Eye (tissue), 1 donor: ENCODE data around the gene SIGLECL1.
"Not testable (repeated sequence)": the region's sequence is repeated elsewhere in the genome, so short reads cannot be mapped to it uniquely, and the experiment has no call there.

ENCODE experiments used
- DNase-seq: peaks from one replicate; pipeline ENCODE4 v3.0.0-alpha.2; 2015

The SIGLECL1 gene

DNA sequence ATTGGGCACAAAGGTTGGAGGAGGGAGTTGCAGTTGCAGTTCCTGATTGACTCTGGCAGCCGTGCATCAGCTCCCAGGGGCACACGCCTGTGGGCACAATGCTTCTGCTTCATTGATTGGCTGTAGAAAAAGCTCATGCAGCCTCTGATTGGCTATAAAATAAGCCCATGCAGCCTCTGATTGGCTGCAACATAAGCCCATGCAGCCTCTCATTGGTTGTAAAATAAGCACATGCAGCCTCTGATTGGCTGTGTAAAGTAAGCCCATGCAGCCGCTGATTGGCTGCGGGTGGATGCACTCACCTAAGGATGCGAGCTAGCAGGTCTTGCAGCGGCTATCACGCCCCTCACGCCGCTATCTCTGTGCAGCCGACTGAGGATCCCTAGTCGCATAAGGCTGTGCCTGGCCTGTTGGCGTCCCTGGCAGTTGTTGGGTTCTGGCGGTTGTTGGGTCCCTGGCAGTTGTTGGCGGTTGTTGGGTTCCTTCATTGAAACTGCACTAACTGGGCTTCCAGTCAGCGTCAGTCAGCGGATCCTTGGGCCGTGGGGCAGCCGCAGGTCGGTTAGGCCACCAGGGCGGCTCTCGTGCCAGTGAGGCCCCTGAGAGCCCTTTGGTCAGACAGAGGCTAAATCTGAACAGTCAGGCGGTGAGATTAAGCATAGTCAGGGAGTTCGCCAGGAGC is at the start of gene SIGLECL1:
Gene SIGLECL1, plus strand, starts transcription at position 295 of the 682 bp plus-strand sequence. CDS start 12,993 bp downstream, outside the sequence.
- DNase-seq, result no peak

DNA sequence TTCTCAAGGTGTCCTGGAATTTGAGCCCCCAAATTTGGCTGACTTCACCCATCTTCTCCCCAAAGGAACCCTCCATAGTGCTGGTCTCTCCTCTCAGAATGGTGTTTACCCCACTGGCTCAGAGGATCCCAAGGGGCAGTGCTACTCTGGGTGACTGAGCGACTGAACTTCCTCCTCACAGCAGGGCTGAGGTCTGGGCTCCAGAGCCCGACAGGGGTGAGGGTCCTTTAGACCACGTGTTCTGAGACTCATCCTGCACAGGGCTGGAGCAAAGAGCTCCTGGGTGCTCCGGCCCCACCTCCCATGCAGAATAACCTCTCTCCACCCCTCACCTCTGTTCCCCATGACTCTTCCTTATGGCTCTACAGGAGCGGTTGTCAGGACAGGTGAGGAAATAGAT is 49.2 kb upstream of the SIGLECL1 start:
- no peak for DNase-seq

DNA sequence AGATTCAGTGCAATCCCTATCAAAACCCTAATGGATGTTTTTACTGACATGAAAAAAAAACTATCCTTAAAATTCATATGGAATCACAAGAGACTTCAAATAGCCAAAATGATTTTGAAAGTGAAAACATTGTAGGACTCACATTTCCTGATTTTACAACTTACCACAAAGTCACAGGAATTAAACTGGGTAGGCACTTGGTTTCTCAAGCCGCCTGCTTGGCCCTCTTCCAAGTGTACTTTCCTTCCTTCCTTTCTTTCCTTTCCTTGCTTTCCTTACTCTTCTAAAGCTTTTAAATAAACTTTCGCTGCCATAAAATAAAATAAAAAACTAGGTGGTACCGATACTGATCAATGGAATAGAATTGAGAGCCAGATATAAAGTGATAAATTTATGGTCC is 47.0 kb upstream of the SIGLECL1 start:
- DNase-seq, result no peak

DNA sequence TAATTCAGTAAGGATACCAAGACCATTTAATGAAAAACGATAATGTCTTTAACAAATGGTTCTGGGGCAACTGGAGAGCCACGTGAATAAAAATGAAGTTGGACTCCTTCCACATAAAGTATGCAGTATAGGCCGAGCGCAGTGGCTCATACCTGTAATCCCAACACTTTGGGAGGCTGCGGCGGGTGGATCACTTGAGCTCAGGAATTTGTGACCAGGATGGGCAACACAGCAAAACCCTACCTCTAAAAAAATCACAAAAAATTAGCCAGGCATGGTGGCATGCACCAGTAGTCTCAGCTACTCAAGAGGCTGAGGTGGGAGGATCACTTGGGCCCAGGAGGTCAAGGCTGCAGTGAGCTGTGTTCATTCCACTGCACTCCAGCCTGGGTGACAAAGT is 46.6 kb upstream of the SIGLECL1 start:
- DNase-seq, result no peak

DNA sequence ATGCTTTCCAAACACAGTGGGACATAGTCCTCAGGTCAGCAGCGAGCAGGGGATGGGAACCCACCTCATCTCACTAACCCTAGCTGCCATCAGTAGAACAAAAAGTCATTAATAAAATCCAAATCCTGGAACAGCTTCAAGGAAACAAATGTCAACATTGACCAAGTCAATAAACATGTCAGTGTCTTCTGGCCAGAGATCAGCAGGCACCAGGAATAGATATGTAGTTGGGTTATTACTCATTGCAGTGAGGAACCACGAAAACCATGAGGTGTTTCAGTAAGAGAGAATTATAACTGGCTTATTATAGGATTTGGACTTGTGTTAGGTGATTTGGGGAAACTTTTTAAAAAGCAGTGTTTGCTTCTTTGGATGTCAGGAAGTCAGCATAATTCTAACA is 43.1 kb upstream of the SIGLECL1 start:
- DNase-seq, result no peak

DNA sequence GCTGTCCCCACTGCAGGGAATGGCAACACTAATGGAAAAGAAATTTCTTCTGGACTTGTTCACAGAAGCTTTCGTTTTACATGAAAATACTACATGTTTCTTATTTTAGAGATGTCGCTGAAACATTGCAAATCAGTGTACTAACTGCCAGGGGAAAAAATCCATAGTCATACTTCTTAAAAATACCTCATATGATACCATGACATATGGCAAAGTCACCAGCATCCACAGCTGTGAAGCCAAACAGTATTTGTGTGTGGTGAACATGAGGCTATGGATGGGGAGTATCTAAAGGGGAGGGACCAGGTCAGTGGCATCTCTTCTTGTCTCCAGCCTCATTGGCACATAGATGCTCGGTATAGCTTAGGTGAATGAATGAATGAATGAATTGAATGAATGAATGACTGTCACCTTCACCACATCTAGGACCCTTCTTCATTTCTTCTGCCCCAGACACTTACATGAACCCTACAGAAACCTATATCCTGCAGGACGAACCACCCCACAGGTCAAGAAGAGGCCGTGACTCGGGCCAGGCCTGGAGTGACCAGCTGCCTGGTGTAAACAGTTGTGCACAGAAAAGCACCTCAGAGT is 40.6 kb upstream of the SIGLECL1 start:
- DNase-seq, result no peak

DNA sequence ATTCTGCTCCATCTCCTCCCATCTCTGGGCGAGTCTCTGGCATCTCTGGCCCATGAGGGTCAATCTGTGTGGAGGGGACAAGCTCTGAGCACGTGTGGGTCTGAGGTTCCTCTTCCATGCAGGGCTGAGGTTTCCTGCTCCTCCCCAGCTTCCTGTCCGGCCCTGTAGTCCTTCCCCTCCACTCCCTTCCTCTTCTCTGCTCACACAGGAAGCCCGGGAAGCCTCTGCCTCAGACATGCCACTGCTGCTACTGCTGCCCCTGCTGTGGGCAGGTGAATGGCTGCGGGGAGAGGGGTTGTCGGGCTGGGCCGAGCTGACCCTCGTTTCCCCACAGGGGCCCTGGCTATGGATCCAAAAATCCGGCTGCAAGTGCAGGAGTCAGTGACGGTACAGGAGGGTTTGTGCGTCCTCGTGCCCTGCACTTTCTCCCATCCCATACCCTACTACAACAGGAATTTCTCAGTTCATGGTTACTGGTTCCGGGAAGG is 40.0 kb upstream of the SIGLECL1 start:
- not testable (repeated sequence) for DNase-seq

DNA sequence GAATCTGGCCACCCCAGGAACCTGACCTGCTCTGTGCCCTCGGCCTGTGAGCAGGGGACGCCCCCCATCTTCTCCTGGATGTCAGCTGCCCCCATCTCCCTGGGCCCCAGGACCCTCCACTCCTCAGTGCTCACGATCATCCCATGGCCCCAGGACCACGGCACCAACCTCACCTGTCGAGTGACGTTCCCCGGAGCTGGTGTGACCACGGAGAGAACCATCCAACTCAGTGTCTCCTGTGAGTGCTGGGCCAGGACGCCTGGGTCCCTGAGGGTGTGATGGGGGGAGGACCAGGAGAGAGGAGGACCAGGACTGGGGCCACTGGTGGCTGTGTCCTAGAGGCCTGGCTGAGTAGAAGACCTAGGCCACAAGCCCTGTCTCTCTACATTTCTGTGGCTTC is 39.0 kb upstream of the SIGLECL1 start:
- no peak for DNase-seq

DNA sequence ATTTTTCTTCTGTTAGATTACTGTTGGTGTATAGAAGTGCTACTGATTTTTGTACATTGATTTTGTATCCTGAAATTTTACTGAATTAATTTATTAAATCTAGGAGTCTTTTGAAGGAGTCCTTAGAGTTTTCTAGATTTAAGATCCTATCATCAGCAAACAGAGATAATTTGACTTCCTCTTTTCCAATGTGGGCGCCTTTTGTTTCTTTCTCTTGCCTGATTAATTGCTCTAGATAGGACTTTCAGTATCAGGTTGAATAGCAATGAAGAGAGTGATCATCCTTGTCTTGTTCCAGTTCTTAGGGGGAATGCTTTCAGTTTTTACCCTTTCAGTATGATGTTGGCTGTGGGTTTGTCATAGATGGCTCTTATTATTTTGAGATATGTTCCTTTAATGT is 31.6 kb upstream of the SIGLECL1 start:
- no peak for DNase-seq

DNA sequence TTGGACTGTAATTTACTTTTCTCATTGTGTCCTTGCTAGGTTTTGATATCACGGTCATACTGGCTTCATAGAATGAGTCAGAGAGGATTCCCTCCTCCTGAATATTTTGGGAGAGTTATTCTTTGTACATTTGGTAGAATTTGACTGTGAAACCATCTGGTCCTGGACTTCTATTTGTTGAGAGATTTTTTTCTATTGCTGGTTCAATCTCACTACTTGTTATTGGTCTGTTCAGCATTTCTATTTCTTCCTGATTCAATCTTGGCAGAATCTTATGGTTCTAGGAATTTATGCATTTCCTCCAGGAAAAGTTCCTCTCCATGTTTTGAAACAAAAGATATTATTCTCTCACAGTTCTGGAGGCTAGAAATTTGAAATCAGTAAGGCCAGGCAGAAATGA is 30.9 kb upstream of the SIGLECL1 start:
- no peak for DNase-seq

DNA sequence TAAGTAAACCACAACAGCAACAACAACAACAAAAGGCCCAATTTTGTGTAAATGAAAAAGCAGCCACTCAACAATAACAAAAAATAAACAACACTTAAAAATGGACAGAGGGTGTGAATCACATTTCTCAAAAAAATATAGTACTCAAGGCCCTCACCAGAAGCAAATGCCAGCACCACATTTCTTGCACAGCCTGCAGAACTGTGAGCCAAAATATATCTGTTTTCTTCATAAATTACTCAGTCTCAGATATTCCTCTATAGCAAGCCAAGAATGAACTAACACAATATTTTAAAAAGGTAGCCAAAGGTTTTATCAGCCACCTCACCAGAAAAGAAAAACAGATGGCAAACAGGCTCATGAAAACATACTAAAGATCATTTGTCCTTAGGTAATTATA is 29.9 kb upstream of the SIGLECL1 start:
- no peak for DNase-seq

DNA sequence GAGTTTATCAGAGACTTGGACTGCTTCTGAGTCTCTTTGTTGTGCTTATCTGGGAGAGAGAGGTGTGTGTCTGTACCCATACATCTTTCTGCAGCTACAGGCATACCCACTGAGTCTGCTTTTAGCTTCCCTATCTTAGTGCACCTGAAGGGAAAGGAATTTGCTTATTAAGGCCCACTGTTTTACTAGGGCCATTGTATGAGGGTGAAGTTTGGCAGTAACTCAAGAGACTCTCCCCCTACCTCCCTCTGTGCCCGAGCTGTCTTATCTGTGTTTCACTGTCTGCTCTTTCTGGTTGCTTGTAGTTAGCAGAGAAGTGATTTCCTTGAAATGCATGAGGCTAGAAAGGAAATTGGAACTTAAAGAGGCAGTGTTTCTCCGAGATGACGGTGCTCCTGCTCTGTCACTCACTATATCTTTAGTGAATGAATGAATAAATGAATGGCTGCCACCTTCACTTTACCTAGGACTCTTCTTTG is 26.7 kb upstream of the SIGLECL1 start:
- DNase-seq, result no peak

DNA sequence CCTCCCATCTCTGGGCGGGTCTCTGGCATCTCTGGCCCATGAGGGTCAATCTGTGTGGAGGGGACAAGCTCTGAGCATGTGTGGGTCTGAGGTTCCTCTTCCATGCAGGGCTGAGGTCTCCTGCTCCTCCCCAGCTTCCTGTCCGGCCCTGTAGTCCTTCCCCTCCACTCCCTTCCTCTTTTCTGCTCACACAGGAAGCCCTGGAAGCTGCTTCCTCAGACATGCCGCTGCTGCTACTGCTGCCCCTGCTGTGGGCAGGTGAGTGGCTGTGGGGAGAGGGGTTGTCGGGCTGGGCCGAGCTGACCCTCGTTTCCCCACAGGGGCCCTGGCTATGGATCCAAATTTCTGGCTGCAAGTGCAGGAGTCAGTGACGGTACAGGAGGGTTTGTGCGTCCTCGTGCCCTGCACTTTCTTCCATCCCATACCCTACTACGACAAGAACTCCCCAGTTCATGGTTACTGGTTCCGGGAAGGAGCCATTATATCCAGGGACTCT is 25.9 kb upstream of the SIGLECL1 start, which contains the start of gene CD33:
Gene CD33, plus strand, starts transcription at position 183 of the 496 bp plus-strand sequence. Its CDS starts 39 bp downstream, at position 222.
- not testable (repeated sequence) for DNase-seq

DNA sequence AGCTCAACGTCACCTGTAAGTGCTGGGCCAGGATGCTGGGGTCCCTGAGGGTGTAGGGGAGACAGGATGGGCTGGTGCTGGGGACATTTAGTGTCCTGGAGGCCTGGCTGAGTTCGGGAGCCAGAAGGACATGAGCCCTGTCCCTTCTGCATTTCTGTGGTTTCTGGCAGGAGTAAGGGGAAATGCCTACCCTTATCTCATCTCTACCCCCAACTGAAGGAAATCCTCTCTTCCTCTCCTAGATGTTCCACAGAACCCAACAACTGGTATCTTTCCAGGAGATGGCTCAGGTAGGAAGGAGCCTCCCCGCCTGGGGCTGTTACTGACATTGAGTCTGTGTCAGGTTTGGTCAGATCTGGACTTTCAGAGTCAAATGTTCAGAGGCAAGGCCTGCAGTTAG is 24.8 kb upstream of the SIGLECL1 start:
- no peak for DNase-seq

DNA sequence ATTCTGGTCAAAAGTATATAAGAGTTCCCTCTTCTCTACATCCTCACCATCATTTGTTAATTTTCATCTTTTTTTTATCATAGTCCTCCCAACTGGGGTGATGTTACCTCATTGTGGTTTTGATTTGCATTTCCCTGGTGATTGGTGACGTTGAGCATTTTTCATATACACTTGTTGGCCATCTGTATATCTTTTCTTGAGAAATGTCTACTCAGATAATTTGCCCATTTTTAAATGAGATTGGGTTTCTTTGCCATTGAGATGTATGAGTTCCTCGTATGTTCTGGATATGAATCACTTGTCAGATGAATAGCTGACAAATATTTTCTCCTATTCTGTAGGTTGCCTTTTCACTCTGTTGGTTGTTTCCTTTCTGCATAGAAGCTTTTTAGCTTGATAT is 23.6 kb upstream of the SIGLECL1 start:
- no peak for DNase-seq

DNA sequence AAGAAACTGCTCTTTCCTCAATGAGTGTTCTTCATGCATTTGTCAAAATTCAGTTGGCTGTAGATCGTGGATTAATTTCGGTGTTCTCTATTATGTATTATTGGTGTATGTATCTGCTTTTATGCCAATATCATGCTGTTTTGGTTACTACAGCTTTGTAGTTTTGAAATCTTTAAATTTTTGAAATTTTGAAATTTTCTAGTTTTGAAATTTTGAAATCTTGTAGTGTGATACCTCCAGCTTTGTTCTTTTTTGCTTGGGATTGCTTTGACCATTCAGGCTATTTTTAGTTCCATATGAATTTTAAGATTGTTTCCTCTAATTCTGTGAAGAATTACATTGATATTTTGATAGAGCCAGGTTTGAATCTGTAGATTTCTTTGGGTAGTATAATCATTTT is 22.9 kb upstream of the SIGLECL1 start:
- DNase-seq, result no peak

DNA sequence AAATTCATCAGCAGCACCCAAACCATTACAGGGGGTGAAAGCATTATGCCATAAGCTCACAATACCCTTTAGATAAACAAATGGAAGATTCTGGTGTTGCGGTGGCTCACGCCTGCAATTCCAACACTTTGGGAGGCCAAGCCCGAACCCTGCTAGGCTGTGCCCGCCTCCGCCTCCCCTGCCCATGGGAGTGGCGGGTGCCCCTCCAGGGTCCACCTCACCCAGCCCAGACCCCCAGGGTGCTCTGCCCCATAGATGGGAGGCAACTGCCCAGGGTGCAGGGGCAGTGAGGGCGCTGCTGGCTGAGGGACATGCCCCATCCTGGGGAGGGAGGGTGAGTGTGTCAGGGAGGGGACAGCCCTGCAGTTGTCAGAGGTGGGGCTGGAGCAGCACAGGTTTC is 10.0 kb upstream of the SIGLECL1 start:
- no peak for DNase-seq

DNA sequence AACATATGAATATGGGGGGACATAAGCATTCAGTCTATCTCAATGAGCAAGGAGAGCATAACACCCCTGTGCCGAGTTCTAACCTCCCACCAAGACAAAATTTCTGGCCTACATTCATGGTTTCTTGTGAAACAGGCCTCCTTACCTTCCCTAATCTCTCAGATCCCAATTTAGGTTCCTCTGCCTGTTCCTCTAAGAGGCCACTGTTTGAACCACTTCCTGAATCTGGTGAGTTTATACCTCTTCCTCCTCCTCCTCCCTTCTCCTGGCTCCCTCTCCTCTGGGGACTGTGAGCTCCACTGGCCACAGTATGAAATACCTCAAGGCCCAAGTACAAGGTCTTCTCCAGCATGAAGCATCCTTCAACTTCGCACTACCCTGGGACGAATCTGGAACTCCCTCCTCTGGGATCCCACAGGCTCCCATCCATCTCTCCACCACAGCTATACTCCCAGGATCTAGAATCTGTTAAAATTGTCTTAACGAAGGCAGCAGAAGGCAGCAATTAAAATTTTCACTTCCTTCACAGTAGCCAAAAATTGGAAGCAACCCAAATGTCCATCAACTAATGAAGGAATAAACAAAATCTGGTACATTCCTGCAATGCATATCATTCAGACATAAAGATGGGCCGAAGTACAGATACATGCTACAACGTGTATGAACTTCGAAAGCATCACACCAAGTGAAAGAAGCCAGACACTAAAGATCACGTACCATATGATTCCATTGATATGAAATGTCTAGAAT is 7.8 kb upstream of the SIGLECL1 start:
- DNase-seq, result no peak

DNA sequence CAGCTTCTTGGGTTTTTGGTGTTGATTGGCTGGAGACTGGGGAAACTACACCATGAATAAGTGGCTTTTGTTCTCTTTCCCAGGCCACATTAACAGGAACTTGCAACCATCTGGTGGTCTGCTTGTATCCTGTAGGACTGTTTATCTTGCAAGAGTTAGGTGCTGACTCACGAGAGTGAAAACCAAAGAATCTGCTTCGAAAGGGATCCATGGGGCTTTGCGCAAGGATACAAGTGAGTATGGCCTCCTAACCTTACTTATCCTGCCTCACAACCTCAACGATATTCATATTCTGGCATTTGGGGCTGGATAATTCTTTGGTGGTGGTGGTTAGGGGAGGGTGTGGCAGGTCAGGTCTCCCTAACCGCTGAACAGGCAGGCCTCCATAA is 4.7 kb upstream of the SIGLECL1 start:
- no peak for DNase-seq

DNA sequence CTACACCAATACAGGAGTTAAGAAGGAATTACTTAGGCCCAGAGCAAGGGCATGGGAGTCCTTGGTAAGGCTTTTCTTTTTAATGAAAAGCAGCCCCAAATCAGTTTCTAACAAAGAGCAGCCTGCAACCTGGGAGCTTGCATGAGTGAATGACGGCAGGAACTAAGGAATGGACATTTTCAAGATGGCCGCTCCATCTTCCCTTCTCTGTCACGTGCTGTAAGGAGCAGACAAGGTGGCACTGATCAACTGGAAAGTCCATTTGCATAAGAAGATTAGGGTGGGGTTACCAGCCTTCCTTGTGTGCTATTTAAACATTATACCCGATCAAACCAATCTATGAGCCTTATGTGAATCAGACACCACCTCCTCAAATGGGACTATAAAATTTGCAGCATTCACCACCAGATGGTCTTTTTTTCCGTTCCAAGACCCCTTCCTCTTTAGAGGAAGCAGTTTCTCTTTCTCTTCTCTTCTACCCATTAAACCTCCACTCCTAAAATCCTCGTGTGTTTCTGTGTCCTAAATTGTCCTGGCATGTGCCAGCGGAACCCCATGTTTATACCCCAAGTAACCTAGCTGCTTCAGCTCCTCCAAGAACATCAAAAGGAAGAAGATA is 2.8 kb upstream of the SIGLECL1 start:
- no peak for DNase-seq

DNA sequence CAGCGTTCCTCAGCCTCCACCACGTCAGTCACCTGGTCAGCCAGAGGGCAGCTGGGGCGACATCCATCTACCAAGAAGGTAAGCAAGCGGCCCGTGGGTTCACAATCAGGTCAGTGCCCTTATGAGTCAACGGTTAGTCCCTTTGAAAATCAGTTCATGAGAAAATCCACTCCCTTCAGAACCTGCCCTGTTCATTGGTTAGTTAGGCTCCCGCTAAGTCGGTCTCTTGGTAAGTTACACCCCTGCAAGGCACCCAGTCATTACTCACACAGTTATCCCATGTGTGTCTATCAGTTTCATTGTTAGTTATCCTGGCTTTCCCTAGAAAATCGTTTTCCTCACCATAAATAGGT is 564 bp downstream of the SIGLECL1 start:
- no peak for DNase-seq

DNA sequence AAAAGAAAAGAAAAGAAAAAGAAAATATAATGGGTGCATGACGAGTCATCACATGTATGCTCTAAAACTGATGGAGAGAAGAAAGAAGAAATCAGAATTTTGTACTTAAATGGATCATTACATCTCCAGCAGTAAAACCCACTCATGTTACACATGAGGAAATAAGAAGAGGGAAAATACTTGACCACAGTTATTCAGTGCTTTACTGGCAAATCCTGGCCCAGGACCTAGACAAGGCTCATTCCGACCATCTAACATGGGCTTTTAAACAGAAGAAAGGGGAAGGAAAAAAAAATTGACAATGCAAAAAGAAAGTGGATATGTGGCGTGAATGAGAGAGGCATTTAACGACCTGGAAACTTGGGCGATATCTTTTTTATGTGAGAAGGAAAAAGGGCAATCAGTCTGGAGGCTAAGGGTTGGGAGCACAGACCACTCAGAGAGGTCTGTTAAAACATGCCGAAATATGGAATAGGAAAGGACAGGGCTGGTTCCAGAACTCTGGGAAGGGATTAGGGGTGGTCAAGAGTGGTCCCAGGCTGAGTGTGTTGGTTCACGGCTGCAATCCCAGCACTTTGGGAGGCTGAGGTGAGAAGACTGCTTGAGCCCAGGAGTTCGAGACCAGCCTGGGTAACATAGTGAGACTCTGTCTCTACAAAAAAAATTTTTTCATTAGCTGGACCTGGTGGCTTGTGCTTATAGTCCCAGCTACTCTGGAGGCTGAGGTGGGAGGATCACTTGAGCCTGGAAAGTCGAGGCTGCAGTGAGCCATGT is 1.6 kb downstream of the SIGLECL1 start:
- no peak for DNase-seq
